GM12878 (cell line): ENCODE data around the gene NPAS2. TPM values are rescaled to one million over a fixed set of nuclear protein-coding genes. Genes with fewer than 3 reads are reported as not detected.

Experiments used
- ATF3 ChIP-seq: IDR thresholded peaks from 2 replicates; pipeline ENCODE4 v1.6.1; 2011; ENCODE audit warnings: low read depth, mild to moderate bottlenecking, low read length, moderate library complexity, borderline replicate concordance; ENCODE audit errors: extremely low read depth
- BCLAF1 ChIP-seq: fragments of 450-650 bp; IDR thresholded peaks from 2 replicates; pipeline ENCODE4 v1.6.1; 2017; ENCODE audit warnings: antibody characterized with exemption, mild to moderate bottlenecking, moderate library complexity
- CHD2 ChIP-seq: IDR thresholded peaks from 2 replicates; pipeline ENCODE4 v1.6.1; 2011; ENCODE audit warnings: low read depth, low read length, improper control_type of control experiment, borderline replicate concordance
- HSF1 ChIP-seq: fragments of 150-350 bp; IDR thresholded peaks from 2 replicates; pipeline ENCODE4 v1.6.1; 2014; ENCODE audit warnings: mild to moderate bottlenecking, low read depth, low read length
- MYC ChIP-seq: IDR thresholded peaks from 2 replicates; pipeline ENCODE4 v1.6.1; 2011; ENCODE audit warnings: mild to moderate bottlenecking, low read length, moderate library complexity, inconsistent platforms; ENCODE audit not compliant: insufficient read depth, insufficient replicate concordance, insufficient read length, severe bottlenecking
- POLR2AphosphoS5 ChIP-seq: IDR thresholded peaks from 2 replicates; pipeline ENCODE4 v1.6.1; 2011; ENCODE audit warnings: mild to moderate bottlenecking, low read length, inconsistent platforms
- PRDM15 ChIP-seq: fragments of 450-650 bp; formaldehyde crosslinking; IDR thresholded peaks from 2 replicates; pipeline ENCODE4 v1.4.0; 2020; ENCODE audit warnings: mild to moderate bottlenecking, moderate library complexity
- polyA plus RNA-seq, 11 experiments: library from polyadenylated mRNA; depleted of rRNA in 4 of 11; unstranded in 6 of 11; stranded (reverse) in 5 of 11; fragments of >200 nt; fragmentation: Nextera tagmentation in 4 of 11; fragmentation: Illumina TruSeq in 1 of 11; extraction: Ambion mirVana in 4 of 11; extraction: Trizol in 1 of 11; gene quantifications; 1 replicate in 1 of 11; 2 replicates in 10 of 11; pipeline versions ENCODE4 v1.2.1 to v1.2.3, GENCODE V29; 2011 to 2016; ENCODE audit warnings: inconsistent platforms in 2 of 11, missing spikeins in 2 of 11, low read depth in 1 of 11
- total RNA-seq, 4 experiments: library from RNA; depleted of rRNA in 3 of 4; stranded (reverse); fragments of >200 nt in 3 of 4; fragmentation: Illumina TruSeq in 1 of 4; extraction: Trizol in 1 of 4; gene quantifications; 2 replicates each; pipeline versions ENCODE4 v1.2.1 to v1.2.3, GENCODE V29; 2013 to 2021

NPAS2 gene
- total and polyA plus RNA-seq, 10 of the 15 experiments (the other 5 are each of a cell fraction or from before 2014, with no cell fraction given) = 0.08 TPM; not detected in 9

GRCh38 chr2:100998235-100998573 lies 178.3 kb downstream of the NPAS2 start (continued):
- TF ChIP-seq PRDM15 (CRISPR knock-in tag) (no peak), ATF3 (no peak), HSF1 (no peak), MYC (no peak), BCLAF1 (no peak), POLR2AphosphoS5 (no peak), CHD2 (no peak)
